Stimulated activated naive CD4-positive, alpha-beta T cell (primary cell): ENCODE data around the gene PWP1.

Experiments
- DNase-seq, 6 experiments: peaks; one replicate each; lab custom pipeline; 2025; lab: John Stamatoyannopoulos, UW

Gene PWP1

GRCh38 chr12:107735763-107736162 lies 50.2 kb downstream of the PWP1 start:
- no peak for DNase-seq

DNA sequence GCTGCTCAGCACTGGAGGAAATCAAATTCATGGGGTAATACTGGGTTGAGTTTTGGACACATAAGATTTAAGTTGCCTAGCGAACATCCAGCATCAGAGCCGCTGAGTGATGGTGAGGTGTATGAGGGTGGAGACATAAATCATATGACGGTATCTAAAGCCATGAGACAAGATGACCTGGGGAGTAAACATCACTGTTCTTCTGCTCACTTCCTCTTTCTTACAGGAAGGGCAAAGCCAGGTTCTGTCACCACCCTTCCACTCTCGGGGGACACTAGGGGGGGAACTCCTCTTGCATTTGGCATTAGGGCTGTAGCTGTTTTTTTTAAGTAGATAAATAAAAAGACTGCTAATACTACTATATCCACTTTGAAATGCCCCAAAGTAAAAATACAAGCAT lies 51.3 kb downstream of the PWP1 start:
- DNase-seq: no peak

DNA sequence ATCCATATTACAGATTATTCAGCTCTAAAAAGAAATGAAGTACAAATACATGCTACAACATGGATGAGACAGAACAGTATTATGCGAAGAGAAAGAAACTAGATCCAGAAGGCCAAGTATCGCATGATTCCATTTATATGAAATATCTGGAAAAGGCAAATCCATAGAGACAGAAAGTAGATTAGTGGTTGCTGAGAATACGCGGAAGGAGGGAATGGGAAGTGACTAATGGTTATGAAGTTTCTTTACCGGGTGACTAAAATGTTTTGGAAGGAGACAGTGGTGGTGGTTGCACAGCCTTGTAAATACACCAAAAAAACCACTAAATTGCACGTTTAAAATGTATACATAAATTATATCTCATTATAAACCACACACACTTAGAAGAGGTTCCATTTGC lies 62.9 kb downstream of the PWP1 start:
- DNase-seq: no peak

DNA sequence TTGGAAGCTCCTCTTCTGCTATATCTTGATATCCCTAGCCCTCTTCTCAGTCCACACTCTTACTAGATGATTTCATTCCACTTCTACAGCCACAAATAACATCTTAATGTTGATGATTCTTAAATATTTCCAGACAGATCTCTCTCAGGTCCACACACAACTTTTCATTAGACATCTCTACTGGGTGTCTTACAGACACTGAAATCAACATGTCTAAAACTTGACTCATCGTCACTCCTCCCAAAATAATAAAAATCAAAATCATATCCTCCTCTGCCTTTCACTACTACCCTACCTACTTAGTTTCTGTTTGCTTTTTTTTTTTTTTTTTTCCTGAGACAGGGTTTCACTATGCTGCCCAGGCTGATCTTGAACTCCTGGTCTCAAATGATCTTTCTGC lies 63.5 kb downstream of the PWP1 start:
- DNase-seq: no peak

- DNase-seq: no peak
Measured at GRCh38 chr12:107759410-107759809, 73.8 kb downstream of the PWP1 start.

DNA sequence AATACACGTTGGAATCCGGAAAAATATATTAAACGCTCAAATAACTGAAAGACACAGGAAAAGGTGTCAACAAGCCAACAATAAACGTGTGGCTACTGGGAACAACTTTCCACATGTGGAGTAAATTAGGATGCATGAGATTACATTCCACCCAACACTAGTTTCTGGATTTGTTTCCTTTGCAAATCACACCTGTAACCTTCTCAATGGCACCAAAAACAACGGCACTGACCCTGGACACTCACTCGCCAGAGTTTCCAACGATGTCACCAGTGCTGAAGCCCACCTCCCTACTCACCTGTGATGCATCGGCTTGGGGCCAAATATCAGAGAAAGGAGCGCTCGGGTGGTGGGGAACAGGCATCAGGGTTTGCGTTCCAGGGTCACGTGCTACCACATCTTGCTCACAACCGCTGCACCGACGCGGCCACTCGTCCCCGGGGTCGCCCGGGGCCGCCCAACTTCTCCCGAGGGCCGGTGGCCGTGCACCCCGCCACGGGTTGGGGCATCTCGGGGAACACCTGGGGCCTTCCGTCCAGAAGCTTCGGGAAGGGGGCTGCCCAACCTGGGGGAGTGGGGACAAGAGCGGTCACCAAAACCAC lies 74.7 kb downstream of the PWP1 start:
- DNase-seq: peak in 5 of 6 experiments; percentile 18 to 66 (median 33)

DNA sequence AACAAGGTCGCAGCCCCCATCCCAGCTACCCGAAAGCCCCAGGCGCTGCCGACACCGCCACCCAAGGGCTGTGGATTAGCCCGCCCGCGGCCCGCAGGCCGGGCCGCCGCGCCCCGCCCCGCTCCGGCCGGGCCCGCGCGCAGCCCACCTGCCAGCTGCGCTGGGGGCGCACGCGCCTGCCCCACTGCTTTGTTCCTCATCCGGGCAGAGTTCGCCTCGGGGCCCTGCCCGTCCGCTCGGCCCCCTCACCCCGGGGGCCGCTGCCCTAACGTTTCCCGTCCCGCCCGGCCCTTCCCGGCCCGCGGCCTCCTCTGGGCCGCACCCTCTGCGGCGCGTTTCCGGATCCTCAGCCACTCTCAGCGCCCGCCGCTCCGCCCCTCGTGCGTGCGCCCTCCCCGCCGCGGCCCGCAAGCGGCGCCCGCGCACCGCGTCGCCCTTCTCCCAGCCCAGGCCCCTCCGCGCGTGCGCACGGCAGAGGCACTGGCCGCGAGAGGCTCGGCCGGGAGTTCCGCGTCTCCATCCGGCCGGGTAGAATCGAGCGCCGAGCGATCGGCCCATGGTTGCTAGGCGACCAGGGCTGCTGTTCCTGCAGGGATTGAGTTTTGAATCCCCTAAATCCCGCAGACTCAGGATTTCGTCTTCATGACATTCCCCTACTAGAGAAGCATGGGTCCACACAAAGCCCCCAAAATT lies 75.4 kb downstream of the PWP1 start, which contains the start of gene PRDM4:
PRDM4 (minus strand) TSS at position 329 of the 693 bp plus-strand sequence. CDS start 622 bp downstream, outside the sequence.
- DNase-seq: peak; percentile 81 to 91 (median 85)

- peak in 1 of 6 experiments; percentile 35 for DNase-seq
Measured at GRCh38 chr12:107761502-107761904, 75.9 kb downstream of the PWP1 start.
